ENCODE measurements around the gene ABI3.

Gene ABI3

DNA sequence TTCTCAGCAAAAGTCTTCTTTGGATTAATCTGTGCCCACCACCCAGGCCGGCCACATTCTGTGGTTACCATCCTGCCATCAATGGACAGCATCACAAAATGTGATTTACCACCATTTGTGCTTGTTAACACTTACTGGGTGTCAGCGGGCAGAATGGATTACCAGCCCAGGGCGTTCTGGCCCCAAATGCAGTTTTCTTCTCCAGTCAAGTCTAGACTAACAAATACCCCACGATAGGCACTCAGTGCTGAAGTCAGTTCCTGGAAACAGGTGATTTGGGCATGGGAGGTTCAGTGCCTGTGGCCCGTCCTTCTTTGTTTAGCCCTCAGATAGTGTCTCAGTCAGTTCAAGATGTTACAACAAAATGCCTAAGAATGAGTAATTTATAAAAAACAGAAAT is 58.8 kb downstream of the ABI3 start:
- in situ Hi-C loops (cut with HindIII; ENCODE audit: low sequenced_read_pairs), result no loop called here
- TF ChIP-seq, protein P1, sequence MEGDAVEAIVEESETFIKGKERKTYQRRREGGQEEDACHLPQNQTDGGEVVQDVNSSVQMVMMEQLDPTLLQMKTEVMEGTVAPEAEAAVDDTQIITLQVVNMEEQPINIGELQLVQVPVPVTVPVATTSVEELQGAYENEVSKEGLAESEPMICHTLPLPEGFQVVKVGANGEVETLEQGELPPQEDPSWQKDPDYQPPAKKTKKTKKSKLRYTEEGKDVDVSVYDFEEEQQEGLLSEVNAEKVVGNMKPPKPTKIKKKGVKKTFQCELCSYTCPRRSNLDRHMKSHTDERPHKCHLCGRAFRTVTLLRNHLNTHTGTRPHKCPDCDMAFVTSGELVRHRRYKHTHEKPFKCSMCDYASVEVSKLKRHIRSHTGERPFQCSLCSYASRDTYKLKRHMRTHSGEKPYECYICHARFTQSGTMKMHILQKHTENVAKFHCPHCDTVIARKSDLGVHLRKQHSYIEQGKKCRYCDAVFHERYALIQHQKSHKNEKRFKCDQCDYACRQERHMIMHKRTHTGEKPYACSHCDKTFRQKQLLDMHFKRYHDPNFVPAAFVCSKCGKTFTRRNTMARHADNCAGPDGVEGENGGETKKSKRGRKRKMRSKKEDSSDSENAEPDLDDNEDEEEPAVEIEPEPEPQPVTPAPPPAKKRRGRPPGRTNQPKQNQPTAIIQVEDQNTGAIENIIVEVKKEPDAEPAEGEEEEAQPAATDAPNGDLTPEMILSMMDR (IDR thresholded peaks at IDR 0.05; ENCODE audit: low read depth, low read length, missing control alignments), result no peak
- no peak overlapping the region for H3K4me3 ChIP-seq (ENCODE audit: low read depth, low read length)
- DNase-seq (ENCODE audit: low read depth), result no peak
